DMS79 treated with DMSO at 0.1 percent for 48 hours (cell line): ENCODE measurements around the gene LRRC45.

Source experiments
- DNase-seq: peaks from one replicate; lab custom pipeline; 2025; lab: John Stamatoyannopoulos, UW

LRRC45 gene

GRCh38 chr17:81994593-81995462, 28.3 kb upstream of the LRRC45 start:
- DNase-seq = no peak

DNA sequence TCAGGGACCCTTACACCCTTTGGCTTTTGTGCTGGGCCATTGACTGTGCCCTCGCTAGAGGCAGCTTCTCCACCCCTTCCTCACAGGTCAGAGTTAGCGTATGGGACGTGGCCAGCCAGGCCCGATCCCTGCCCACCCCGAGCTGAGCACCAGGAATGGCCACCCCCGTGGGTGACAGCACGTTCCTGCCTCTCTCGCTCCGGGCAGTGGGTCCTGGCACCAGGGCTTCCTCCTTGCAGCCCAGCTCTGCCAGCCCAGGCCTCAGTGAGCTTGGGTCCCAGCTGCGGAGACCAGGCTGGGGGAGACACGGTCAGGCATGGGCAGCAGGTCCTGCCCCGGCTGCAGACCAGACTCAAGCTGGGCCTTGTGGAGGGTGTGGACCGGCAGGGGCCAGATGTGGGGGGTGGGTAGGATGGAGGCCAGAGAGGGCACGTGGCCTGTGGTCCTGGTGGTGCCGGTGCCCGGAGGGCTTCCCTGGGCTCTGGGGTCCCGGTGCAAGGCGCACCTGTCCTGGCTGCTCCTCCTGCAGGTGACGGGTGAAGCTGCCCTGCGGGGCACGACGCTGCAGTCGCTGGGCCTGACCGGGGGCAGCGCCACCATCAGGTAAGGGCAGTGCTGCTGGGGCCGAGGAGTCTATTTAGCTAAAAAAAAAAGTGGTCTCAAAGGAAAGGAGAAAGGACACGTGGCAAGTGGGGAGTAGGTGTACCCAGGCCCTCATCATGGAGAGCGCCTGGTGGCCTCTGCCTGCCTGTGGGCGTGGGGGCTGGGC, 27.5 kb upstream of the LRRC45 start:
- DNase-seq = no peak

GRCh38 chr17:81996232-81996756, 26.8 kb upstream of the LRRC45 start:
- no peak for DNase-seq

DNA sequence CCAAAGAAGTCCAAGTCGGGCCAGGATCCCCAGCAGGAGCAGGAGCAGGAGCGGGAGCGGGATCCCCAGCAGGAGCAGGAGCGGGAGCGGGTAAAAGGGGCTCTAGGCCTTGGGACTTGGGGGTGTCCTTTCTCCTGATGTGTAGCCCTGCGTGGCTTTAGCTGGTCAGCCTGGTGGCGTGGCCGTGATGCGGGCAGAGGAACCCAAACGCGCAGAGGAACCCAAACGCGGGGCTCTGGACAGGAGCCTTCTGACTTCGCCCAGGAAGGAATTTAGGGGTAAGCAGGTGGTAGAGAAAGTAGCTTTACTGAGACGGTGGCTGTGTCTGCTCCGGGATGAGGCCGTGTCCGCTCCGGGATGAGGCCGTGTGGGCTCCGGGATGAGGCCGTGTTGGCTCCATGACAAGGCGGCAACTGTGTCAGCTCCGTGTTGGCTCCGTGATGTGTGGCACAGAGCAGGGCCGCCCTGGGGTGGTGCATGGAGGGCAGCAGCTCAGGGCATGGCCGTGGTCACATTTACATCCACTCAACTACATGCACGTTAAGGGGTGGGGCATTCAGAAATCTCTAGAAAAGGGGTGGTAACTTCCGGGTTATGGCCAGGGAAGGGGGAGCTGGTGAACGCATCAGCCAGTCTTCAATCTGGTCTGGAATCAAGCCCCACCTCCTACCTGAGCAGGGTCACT, 26.2 kb upstream of the LRRC45 start:
- DNase-seq = no peak

DNA sequence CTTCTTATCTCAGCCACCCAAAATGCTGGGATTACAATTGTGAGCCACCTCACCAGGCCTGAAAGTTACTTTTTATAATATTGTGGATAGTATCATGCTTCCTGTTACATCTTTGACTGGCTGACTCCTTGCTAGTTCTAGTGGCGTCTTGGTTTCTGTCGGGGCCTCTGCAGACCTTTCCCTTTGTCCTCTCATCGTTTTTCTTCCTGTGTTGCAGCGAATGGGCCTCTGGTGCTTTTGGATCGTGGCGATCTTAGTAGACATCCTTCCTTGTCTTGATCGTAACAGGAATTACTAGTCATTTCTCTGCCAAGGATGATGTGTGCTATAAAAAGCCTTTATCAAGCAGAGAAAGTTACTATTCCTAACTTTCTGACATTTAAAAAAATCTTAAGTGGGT, 24.9 kb upstream of the LRRC45 start:
- DNase-seq = no peak

DNA sequence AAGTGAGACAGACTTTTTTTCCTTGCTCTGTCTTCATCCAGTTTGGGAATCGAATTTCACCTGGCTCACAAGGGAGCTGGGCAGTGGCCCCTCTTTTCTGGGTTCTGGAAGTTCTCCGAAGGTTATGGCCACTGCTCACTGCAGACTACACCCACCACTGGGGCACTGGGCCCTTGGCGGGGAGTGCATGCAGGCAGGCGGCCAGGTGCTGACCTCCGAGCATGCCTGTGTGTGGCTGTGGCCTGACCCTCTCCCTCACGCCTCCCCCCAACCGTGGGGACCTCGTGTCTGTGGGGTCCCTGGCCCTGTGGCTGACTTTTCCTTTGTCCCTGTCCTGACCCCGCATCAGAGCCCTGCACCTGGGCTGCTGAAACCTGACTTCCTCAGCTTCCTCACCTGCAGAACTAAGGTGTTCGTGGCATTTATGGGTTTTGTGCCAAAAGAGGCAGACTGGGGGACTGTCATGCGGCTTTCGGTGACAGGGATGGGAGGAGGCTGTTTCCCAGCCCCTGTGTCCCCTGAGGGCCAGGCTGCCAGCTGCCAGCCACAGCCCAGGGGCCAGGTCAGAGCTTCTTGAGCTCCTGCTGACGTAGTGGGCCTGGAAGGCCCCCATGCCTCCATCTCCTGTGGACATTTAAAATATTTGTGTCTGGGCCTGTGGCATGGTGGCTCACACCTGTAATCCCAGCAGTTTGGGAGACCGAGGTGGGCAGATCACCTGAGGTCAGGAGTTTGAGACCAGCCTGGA, 24.2 kb upstream of the LRRC45 start:
- no peak for DNase-seq

GRCh38 chr17:81999587-81999975, 23.5 kb upstream of the LRRC45 start:
- no peak for DNase-seq

DNA sequence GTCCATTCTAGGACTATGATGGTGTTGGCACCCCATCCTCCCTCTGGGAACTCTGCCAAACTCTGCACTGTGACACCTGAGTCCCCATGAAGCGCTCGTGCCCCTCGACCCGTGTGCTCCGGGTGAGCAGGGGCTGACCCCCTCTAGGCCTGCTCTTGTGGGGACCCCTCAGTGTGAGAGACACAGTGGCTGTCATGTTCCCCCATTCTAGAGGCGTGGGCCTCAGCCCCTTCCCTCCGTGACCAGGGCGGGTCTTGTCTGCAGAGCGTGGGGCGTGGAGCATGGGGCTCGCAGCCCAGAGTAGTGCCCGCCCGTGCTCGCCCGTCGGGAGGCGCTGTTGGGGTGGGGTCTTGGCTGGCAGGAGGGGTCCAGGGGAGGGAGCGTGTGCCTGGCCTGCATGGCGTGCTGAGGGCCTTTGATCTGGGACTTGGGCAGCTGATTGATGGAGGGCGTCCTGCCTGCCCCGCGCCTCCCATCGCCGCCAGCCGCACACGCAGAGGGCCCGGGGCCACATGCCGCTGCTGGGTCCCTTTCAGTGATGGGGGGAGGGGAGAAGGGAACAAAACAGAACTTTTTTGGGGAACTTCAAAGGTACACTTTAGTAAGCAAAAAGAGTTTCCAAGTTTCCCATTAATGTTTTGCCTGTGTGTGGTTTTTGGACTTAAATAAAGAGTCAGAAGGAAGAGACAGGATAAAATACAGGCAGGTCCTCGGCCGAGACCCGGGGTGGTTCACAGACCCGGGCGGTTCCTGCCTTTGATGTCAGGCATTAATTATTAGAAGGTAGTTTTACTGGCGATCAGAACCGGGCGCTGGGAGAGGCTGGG, 22.9 kb upstream of the LRRC45 start:
- no peak for DNase-seq

GRCh38 chr17:82000803-82001570, 22.1 kb upstream of the LRRC45 start:
- DNase-seq = no peak

- no peak for DNase-seq
These were observed 21.5 kb upstream of the LRRC45 start for GRCh38 chr17:82001571-82002056.

DNA sequence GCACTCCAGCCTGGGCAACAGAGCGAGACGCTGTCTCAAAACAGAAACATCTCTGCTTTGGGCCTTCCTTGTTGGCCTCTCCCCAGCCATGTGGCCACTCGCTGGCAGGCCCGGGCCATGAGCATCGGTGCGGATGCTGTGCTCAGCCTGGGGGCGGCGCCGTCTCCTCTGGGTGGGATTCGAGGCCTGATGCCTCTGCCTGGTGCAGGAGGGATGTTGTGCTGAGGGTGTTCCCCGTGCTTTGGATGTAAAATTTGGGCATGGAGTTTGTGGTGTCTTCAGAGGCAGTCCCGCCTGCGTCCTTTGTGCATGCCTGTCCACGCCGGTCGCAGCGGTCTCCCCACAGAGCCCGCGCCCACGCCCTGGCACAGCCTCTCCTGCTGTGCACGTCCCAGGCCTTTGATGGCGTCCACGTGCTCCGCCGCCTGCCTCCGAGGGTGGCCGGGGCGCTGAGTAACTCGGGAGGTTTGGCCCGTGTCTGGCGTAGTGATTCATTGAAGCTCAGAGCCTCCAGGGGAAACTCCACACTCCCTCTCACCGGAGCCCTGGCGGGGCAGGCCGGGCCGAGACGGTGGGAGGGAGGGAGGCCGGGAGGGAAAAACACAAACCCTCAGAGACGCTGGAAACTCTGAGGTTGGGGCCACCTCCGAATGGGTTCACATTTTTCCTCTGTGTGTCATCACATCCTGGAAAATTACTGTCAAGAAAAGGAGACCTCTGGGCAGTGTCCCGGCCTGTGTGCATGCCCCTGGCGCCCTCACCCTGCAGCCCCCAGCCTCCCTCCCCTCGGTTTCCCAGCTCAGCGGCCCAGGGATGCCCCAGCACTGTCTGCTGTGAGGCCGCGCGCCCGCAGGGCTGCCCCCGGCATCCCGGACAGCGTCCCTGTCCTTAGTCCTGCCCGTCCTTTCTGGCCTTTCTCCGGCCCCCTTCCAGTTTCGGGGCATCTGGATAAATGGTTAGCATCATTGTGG, 19.4 kb upstream of the LRRC45 start:
- DNase-seq = no peak

GRCh38 chr17:82004517-82005455, 18.3 kb upstream of the LRRC45 start:
- no peak for DNase-seq

DNA sequence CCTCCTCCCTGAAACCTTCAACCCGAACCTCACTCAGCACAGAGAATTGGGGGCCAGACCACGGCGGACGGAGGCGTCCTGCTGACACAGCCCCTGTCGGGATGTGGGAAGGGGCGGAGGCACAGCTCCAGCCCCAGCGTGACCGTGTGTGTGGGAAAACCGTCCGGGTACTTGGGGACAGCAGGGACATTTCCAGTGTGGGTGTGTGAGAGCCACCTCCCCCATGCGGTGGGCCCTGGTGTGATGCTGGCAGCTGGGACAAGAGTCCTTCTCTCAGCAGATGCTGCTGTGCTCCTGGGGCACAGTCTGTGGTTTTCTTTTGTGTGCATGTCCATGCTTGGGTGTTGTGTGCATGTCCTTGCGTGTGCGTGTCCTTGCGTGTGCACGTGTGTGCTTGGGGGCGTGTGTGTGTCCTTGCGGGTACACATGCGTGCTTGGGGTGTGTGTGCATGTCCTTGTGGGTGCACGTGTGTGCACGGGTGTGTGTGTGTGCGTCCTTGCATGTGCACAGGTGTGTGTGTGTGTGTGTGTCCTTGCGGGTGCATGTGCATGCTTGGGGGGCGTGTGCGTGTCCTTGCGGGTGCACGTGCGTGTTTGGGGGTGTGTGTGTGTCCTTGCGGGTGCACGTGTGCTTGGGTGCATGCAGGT, 17.3 kb upstream of the LRRC45 start:
- DNase-seq = no peak

DNA sequence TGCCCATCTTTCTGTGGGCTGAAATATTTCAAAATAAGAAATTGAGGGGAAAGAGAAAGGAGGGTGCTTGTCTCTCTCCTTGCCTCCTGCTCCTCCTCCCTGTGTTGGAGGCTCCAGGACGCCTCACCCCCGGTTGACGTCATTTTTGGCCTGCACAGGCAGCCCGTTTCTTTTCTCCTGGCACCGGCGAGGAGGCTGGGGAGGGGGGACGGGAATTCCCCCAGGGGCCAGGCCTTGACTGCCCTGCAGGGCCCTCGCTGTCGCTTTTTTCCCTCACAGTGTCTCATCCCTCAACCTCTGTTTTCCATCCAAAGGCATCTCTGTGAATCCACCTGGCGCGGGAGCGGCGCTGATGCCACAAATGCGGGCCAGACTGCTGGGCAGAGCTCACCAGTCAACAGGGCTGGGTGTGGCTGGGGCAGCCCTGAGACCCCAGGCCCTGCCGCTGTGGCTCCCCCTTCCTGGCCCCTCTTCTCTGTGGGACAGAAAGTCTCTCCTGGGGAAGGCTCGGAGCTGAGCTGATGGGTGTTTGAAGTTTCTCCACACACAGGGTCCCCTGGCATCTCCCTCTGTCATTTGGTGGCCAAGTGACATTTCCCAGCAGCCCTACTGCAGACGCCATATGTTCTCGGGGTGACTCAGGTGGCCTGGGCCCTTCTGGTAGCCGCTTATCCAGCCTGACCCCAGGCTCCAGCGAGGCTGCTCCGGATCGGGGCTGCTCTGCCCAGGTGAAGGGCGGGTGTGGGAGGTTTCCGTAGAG, 16.5 kb upstream of the LRRC45 start:
- DNase-seq = no peak

DNA sequence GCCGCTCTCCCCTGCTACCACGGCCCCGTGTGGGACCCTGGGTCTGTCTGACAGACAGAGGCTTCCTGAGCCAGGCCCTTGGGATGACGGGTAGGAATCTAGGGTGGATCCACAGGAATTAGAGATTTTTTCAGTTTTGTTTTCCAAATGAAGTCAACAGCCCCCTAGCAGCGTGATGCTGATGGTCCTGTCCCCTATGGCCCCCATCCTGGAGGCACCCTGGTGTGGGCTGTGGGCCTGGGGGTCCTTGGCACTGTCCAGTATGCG, 15.9 kb upstream of the LRRC45 start:
- no peak for DNase-seq

- DNase-seq = no peak
These were observed 15.4 kb upstream of the LRRC45 start for GRCh38 chr17:82007495-82008257.
